Measurements from ENCODE around the gene TRAF3IP3. TPM values are rescaled to one million over a fixed set of nuclear protein-coding genes. Genes with fewer than 3 reads are reported as not detected.

TRAF3IP3 gene
- total and polyA plus RNA-seq, 2 of the 13 experiments (the other 11 are each of a cell fraction or from before 2014, with no cell fraction given): not detected

GRCh38 chr1:209820986-209821385, 65.1 kb downstream of the TRAF3IP3 start (continued):
- no peak for TF ChIP-seq CENPT (CRISPR knock-in tag; IDR thresholded peaks at IDR 0.05; ENCODE audit: low read depth)

DNA sequence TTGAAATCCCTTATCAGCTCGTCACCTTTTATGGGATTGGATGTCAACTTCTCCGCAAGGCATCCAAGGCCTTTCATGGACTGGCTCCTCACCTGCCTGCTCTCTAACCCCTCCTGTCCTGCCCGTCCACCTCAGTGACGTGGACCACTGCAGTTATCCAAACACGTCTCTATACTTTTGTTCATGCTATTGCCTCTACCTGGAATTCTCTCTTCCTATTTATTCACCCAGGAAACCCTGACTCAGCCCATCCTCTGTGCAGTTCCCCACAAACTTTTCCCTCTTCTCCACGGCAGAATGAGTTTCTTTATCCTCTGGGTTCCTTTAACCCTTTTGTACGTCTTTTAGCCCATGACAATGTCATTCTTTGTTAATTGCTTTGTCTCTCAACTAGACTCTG, 66.9 kb downstream of the TRAF3IP3 start:
- peaks cover 0 to 6% of the 10 kb centered on the region in 2 experiments; a peak in 1 of 5 replicates for H3K27me3 ChIP-seq (ENCODE audit: control insufficient read depth in 1 of 2, insufficient read depth in 2 of 2, low read length in 2 of 2)
- CTCF ChIA-PET (ENCODE audit: low intra/inter-chr PET ratio, low total read pairs): interaction anchor here (1.5 kb wide), 1 partner anchor 167 kb away, joined by 4 read pairs; no protein-coding TSS in a partner anchor
- no peak overlapping the region for H3K4me3 ChIP-seq (replicated peaks in 1 of 3; ENCODE audit: insufficient read depth in 1 of 3, low read depth in 2 of 3, low read length in 3 of 3)
- no peaks in the 10 kb centered on the region for H3K9me3 ChIP-seq (ENCODE audit: low read length)
- intact Hi-C loops (cut with micrococcal nuclease; ENCODE audit: unreplicated experiment) (loop anchor here (5.0 kb wide), 1 partner anchor 75 kb away; no protein-coding TSS in a partner anchor), in situ Hi-C loops (cut with HindIII; ENCODE audit: extremely low pct_ligation_motif_present, low pct_unique_long_range_greater_than_20kb) (no loop called here)
- H3K9ac ChIP-seq (ENCODE audit: insufficient read depth, low read depth, low read length): no peak overlapping the region
- POLR2A ChIA-PET: no interaction called here
- no peaks in the 10 kb centered on the region for H4K20me1 ChIP-seq (ENCODE audit: insufficient read depth, low read length)
- no peaks in the 10 kb centered on the region for H3K36me3 ChIP-seq (replicated peaks in 1 of 2; ENCODE audit: control insufficient read depth in 1 of 2, insufficient read depth in 2 of 2, low read length in 2 of 2)
- H2AFZ ChIP-seq (ENCODE audit: low read length): peak overlapping the region; percentile 31
- no peaks in the 10 kb centered on the region for H3K79me2 ChIP-seq (ENCODE audit: insufficient read depth, low read length)
- peak overlapping the region; percentile 39 for H3K4me2 ChIP-seq (ENCODE audit: low read depth, low read length)
- no TSS peak for BruUV-seq (replicated peaks)
- no peak overlapping the region for H3K27ac ChIP-seq (ENCODE audit: extremely low read length, insufficient read depth, low read length)
- WGBS (ENCODE audit: low lambda C conversion rate): 39% methylated on average over 7 of the region's 7 CpGs
- ATAC-seq (no peak), DNase-seq (ENCODE audit: low spot score) (no peak), FAIRE-seq (no peak)
- H3K4me1 ChIP-seq (ENCODE audit: insufficient read depth, low read length): peaks cover 23% of the 10 kb centered on the region
- TF ChIP-seq KDM4B (CRISPR knock-in tag; IDR thresholded peaks at IDR 0.05): no peak
- no peak for TF ChIP-seq FUBP1 (CRISPR knock-in tag; IDR thresholded peaks at IDR 0.05; ENCODE audit: borderline replicate concordance)

All from HepG2 (cell line).